PC-9 (cell line): ENCODE data around the gene PRCD. TPM values are rescaled to one million over a fixed set of nuclear protein-coding genes. Genes with fewer than 3 reads are reported as not detected.

Experiments used
- BruUV-seq: library from RNA; stranded (reverse); fragments of 400-500 nt; replicated peaks from 2 replicates; lab custom pipeline; 2021; lab: Mats Ljungman, UMichigan
- CTCF ChIA-PET: fragments of 300-600 bp; sonication (Branson Sonifier 250); formaldehyde crosslinking; loops from one replicate; lab custom pipeline; 2022; ENCODE audit warnings: antibody characterized with exemption; lab: Charles Lee
- POLR2A ChIA-PET: fragments of 300-600 bp; sonication (Branson Sonifier 250); formaldehyde crosslinking; loops from one replicate; lab custom pipeline; 2022; ENCODE audit warnings: antibody characterized with exemption; ENCODE audit not compliant: unreplicated experiment; lab: Charles Lee
- DNase-seq, 2 experiments: peaks; one replicate each; pipeline versions ENCODE4 v3.0.0 to v3.0.0-alpha.2; 2015 to 2022; ENCODE audit warnings: mixed read lengths in 1 of 2
- H2AFZ ChIP-seq: fragments of 200-600 bp; sonication (generic); 2 replicates; pipeline ENCODE4 v1.8.1; 2017; ENCODE audit warnings: antibody characterized with exemption
- H3F3A ChIP-seq: fragments of 200-600 bp; sonication (generic); 2 replicates; pipeline ENCODE4 v1.8.1; 2017; ENCODE audit warnings: antibody characterized with exemption, mild to moderate bottlenecking, low read depth; ENCODE audit not compliant: insufficient read depth
- H3K27ac ChIP-seq: fragments of 200-600 bp; sonication (generic); 2 replicates; pipeline ENCODE4 v1.6.1; 2016; ENCODE audit warnings: mixed run types
- H3K27me3 ChIP-seq: fragments of 200-600 bp; sonication (generic); 2 replicates; pipeline ENCODE4 v1.6.1; 2016; ENCODE audit warnings: low read depth, mixed run types; ENCODE audit not compliant: insufficient read depth
- H3K36me3 ChIP-seq: fragments of 200-600 bp; sonication (generic); 2 replicates; pipeline ENCODE4 v1.6.1; 2016; ENCODE audit warnings: low read depth, mixed run types
- H3K4me1 ChIP-seq: fragments of 200-600 bp; sonication (generic); replicated peaks from 2 replicates; pipeline ENCODE4 v1.6.1; 2016; ENCODE audit warnings: mixed run types; ENCODE audit not compliant: insufficient read depth
- H3K4me2 ChIP-seq: fragments of 200-600 bp; sonication (generic); 2 replicates; pipeline ENCODE4 v1.6.1; 2017; ENCODE audit warnings: mixed run types
- H3K4me3 ChIP-seq: fragments of 200-600 bp; sonication (generic); 2 replicates; pipeline ENCODE4 v1.6.1; 2016; ENCODE audit warnings: mixed run types
- H3K79me2 ChIP-seq: fragments of 200-600 bp; sonication (generic); 2 replicates; pipeline ENCODE4 v1.6.1; 2017; ENCODE audit warnings: low read depth, mixed run types
- H3K9me2 ChIP-seq: fragments of 200-600 bp; sonication (generic); 2 replicates; pipeline ENCODE4 v1.8.1; 2017; ENCODE audit warnings: mild to moderate bottlenecking; ENCODE audit not compliant: insufficient read depth
- H3K9me3 ChIP-seq: fragments of 200-600 bp; sonication (generic); 2 replicates; pipeline ENCODE4 v1.8.1; 2016; ENCODE audit warnings: low read depth; ENCODE audit not compliant: insufficient read depth
- H4K20me1 ChIP-seq: fragments of 200-600 bp; sonication (generic); 2 replicates; pipeline ENCODE4 v1.8.1; 2017; ENCODE audit not compliant: insufficient read depth
- CTCF ChIP-seq: fragments of 200-600 bp; sonication (generic); conservative IDR thresholded peaks from 2 replicates; pipeline ENCODE4 v1.6.1; 2017; ENCODE audit warnings: mixed run types, antibody characterized with exemption, mild to moderate bottlenecking, moderate library complexity
- EZH2 ChIP-seq: fragments of 200-600 bp; sonication (generic); IDR thresholded peaks from 2 replicates; pipeline ENCODE4 v1.8.0; 2017; ENCODE audit warnings: antibody characterized with exemption, low read depth
- intact Hi-C: fragments of 100-400 bp; cut with micrococcal nuclease; formaldehyde crosslinking; loops from one replicate; pipeline ENCODE4 v1.10.0; 2022; ENCODE audit not compliant: unreplicated experiment
- total RNA-seq: library from RNA; stranded (reverse); gene quantifications from 2 replicates; pipeline ENCODE4 v1.2.3, GENCODE V29; 2021

The PRCD gene
- total RNA-seq, 1 experiment from 2014 or later, result 2.7 TPM

- H3F3A ChIP-seq, result peaks cover 9% of the 10 kb centered on the region
- H4K20me1 ChIP-seq, result no peaks in the 10 kb centered on the region
- peaks cover 30% of the 10 kb centered on the region for H3K4me1 ChIP-seq
- CTCF ChIA-PET, result interaction anchor here (0.8 to 1.2 kb wide), 3 partner anchors 13 to 95 kb away, joined by 3 to 9 read pairs (median 4); partner anchors contain the start of gene PRCD
- DNase-seq, result peak; percentile 52 to 87
- H3K27me3 ChIP-seq, result no peaks in the 10 kb centered on the region
- TF ChIP-seq CTCF (no peak), EZH2 (no peak)
- H3K9me2 ChIP-seq, result no peaks in the 10 kb centered on the region
- BruUV-seq, result no TSS peak
- H2AFZ ChIP-seq, result no peak overlapping the region
- H3K79me2 ChIP-seq, result no peaks in the 10 kb centered on the region
- no peaks in the 10 kb centered on the region for H3K9me3 ChIP-seq
- POLR2A ChIA-PET, result interaction anchor here (1.0 kb wide), 1 partner anchor 23 kb away, joined by 3 read pairs; no protein-coding TSS in a partner anchor
- intact Hi-C loops, result loop anchor here (1.0 to 5.0 kb wide), 2 partner anchors 30 to 145 kb away; no protein-coding TSS in a partner anchor
- peak overlapping the region; percentile 44 for H3K4me2 ChIP-seq
- no peak overlapping the region for H3K4me3 ChIP-seq
- H3K27ac ChIP-seq, result no peak overlapping the region
- no peaks in the 10 kb centered on the region for H3K36me3 ChIP-seq
These were observed 12.3 kb upstream of the PRCD start for GRCh38 chr17:76527430-76528111.

GRCh38 chr17:76528156-76528527, 11.7 kb upstream of the PRCD start:
- H3K27ac ChIP-seq, result no peak overlapping the region
- no peak overlapping the region for H2AFZ ChIP-seq
- H3K79me2 ChIP-seq, result no peaks in the 10 kb centered on the region
- CTCF ChIA-PET, result interaction anchor here (0.7 to 1.2 kb wide), 4 partner anchors 12 to 95 kb away, joined by 3 to 19 read pairs (median 6); partner anchors contain the start of gene PRCD
- H3K27me3 ChIP-seq, result no peaks in the 10 kb centered on the region
- H4K20me1 ChIP-seq, result no peaks in the 10 kb centered on the region
- no peak for DNase-seq
- TF ChIP-seq CTCF, result no peak
- no peak for TF ChIP-seq EZH2
- no peaks in the 10 kb centered on the region for H3K9me3 ChIP-seq
- no peak overlapping the region for H3K4me3 ChIP-seq
- POLR2A ChIA-PET, result interaction anchor here (1.0 kb wide), 1 partner anchor 23 kb away, joined by 3 read pairs; no protein-coding TSS in a partner anchor
- H3K9me2 ChIP-seq, result no peaks in the 10 kb centered on the region
- peaks cover 15% of the 10 kb centered on the region for H3F3A ChIP-seq
- H3K4me1 ChIP-seq, result peaks cover 36% of the 10 kb centered on the region
- H3K36me3 ChIP-seq, result no peaks in the 10 kb centered on the region
- intact Hi-C loops, result loop anchor here (5.0 kb wide), 1 partner anchor 144 kb away; no protein-coding TSS in a partner anchor
- BruUV-seq, result TSS peak; percentile 69
- H3K4me2 ChIP-seq, result no peak overlapping the region

- H3K4me2 ChIP-seq, result no peak overlapping the region; the same call in 1 of the 2 replicates
- intact Hi-C loops, result loop anchor here (5.0 kb wide), 1 partner anchor 144 kb away; no protein-coding TSS in a partner anchor
- no peaks in the 10 kb centered on the region for H3K79me2 ChIP-seq
- no peak overlapping the region for H3K4me3 ChIP-seq
- peaks cover 18% of the 10 kb centered on the region for H3F3A ChIP-seq
- H2AFZ ChIP-seq, result no peak overlapping the region
- no peak for DNase-seq
- peaks cover 36% of the 10 kb centered on the region for H3K4me1 ChIP-seq
- no TSS peak for BruUV-seq
- no peaks in the 10 kb centered on the region for H3K36me3 ChIP-seq
- no peak overlapping the region for H3K27ac ChIP-seq
- CTCF ChIA-PET, result interaction anchor here (0.5 to 1.2 kb wide), 5 partner anchors 12 to 138 kb away, joined by 3 to 19 read pairs (median 7); partner anchors contain the start of gene PRCD
- no peak for TF ChIP-seq CTCF
- TF ChIP-seq EZH2, result no peak
- POLR2A ChIA-PET, result interaction anchor here (0.5 to 0.7 kb wide), 2 partner anchors 29 to 43 kb away, joined by 10 to 11 read pairs; no protein-coding TSS in a partner anchor
- H4K20me1 ChIP-seq, result no peaks in the 10 kb centered on the region
- H3K9me2 ChIP-seq, result no peaks in the 10 kb centered on the region
- H3K9me3 ChIP-seq, result no peaks in the 10 kb centered on the region
- H3K27me3 ChIP-seq, result no peaks in the 10 kb centered on the region
These were observed 11.2 kb upstream of the PRCD start for GRCh38 chr17:76528528-76529223.
